ENCODE results near the gene CDH13. TPM values are rescaled to one million over a fixed set of nuclear protein-coding genes. Genes with fewer than 3 reads are reported as not detected.

The CDH13 gene
- total RNA-seq, 1 experiment from 2014 or later, result 36.5 TPM

DNA sequence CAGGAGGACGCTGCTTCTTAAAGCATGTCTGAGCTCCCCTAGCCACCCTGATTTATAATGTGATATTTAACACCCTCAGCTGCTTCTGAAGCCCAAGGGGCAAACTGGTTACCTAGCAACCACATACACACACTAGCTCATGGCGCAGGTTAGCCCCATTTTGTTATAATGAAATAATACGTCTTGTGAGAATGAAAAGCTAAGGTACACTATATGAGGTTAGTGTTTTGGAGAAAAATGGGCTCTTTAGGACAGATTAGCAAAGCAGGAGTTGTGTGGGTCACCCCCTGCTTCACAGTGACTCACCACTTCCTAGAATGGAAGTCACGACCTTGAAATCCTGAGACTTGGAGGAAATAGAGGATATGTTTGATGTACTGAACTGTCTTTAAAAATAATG, 776.2 kb downstream of the CDH13 start:
- DNase-seq (ENCODE audit: low read depth), result peak; percentile 44

DNA sequence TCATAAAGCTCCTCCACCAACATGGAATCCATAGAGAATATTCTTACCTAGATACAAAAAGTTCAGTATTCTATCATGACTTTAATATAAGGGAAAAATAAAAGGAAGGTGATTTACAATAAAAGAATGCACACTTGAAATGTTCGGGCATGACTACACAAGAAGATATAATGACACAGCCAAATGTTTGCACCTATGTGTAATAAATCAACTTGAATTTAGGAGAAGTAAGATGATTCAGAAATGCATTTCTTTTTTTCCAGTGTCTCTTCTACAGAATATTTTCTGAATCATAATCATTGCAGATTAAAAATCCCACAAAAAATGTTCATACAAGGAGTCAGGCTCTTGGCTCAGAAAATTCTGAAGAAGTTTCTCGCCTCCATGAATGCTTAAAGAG, 777.0 kb downstream of the CDH13 start:
- DNase-seq (ENCODE audit: low read depth), result no peak

DNA sequence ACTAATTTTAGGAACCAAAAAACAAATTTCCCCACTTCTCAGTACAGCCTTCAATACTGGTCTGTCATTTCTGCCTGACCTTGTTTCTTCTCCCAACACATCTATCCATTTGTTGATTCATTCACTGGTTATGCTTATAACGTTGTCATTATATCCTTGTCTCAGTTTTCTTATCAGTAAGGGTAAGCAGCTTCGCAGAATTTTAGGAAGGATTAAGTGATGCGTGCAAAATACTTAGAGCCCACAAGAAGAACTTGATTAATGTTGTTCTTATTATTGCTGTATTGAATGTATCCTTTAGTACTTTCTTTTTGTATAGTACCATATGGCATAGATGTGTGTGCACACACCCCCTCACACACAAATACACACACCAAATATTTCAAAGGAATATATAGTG, 777.5 kb downstream of the CDH13 start:
- no peak for DNase-seq (ENCODE audit: low read depth)

DNA sequence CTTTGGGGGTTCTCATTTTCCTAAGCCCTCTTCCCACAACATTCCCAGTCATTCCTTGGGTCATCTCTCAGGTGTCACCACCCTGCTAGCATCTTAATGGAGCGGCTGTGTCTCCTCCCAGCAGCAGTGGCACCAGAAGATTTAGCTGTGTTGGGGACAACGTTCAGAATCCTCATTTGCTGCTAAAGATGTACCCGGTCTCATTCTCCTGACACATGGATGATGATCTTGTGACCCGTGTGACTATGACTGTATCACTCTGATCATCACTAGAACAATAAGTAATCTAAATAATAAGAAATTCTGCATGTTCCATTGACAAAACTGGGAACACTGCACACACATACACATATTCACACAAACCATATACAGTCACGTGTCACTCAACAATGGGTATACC, 781.2 kb downstream of the CDH13 start:
- no peak for DNase-seq (ENCODE audit: low read depth)

DNA sequence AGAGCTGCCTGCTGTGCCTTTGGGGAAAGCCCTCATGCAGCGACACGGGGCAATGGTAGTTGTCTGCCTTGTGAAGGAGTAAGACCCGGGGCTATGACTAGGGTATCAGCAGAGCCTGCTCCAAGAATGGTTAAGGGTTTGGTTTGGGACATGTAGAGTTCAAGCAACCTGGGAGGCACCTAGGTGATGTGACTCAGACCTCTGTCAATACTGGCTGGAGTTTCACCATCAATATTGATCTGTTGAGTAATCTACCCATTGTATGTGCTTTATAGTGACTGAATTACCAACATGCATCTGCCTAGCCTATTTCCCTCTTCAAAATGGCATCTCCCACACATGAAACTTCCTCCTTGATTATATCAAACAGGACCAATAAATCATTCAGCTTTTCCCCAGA, 782.6 kb downstream of the CDH13 start:
- no peak for DNase-seq (ENCODE audit: low read depth)

DNA sequence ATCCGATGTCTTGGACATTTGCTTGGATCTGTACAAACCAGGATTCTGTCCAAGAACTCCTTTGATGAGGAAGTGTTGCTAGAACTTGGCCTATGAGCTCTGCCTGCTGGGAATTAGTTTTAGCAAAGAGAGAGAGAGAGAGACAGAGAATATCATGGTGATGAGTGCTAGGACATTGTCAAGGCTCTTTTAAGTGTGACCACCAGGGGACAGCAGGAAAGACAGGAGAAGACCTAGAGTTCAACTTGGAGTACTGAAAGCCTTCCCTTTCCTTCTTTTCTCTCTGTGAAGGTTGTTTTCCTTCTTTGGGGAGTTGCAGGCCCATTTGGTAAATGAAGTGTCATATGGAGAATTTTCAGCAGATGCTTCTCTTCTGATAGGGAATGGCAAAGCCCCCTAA, 791.8 kb downstream of the CDH13 start:
- no peak for DNase-seq (ENCODE audit: low read depth)

DNA sequence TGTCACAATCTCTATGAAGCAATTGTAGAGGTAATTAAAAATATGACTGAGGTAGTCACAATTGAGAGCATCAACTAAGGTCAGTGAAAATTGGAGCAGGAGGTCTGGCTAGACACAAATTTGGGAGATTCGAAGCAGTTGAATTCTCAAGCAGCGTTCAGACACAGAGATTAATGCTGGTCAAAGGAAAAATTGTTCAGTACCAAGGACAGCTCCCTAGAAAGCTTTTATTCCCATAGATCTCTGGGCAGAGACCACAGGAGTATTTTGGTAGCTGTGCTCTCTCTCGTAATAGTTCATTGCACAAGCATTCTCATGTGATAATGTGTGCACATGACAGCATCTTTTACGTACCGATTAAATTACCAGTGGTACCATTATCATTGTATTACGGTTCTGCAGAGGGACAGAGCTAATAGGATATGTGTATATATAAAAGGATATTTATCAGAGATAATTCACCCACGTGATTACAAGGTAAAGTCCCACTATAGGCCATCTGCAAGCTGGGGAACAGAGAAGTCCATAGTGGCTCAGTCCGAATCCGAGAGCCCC, 793.5 kb downstream of the CDH13 start:
- DNase-seq (ENCODE audit: low read depth), result peak; percentile 8

DNA sequence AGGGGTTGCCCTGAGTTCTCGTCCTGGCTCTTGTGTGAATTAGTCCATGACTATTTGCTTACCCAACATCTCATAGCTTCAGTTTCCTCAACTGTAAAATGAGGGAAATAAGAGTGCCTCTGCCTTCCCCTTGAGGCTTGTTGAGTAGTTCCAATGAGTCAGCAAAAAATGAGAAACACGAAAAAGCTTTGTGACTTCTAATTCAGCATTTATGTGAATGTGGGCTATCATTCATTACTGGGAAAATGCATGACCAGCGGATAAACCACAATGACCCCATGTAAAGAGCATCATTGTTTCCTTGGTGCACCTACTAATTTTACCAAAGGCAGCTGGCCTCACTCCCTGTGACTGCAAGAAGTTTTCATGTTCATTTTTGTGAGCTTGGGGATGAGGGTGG, 806.4 kb downstream of the CDH13 start:
- DNase-seq (ENCODE audit: low read depth), result no peak

DNA sequence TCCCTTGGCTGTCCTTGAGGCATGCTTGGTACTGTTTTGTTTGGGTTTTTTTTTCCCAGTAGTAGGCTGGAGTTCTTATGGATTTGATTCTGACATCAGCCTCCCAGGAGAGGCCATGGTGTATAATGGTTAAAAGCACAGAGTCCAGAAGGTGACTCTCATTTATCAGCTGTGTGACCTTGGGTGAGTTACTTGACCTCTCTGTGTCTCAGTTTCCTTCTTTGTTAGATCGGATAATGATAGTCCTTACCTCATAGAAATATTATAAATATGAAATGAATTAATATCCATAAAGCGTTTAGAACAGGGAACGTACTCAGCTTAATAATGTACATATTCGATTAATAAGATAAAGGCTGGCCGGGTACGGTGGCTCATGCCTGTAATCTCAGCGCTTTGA, 810.3 kb downstream of the CDH13 start:
- DNase-seq (ENCODE audit: low read depth), result no peak

DNA sequence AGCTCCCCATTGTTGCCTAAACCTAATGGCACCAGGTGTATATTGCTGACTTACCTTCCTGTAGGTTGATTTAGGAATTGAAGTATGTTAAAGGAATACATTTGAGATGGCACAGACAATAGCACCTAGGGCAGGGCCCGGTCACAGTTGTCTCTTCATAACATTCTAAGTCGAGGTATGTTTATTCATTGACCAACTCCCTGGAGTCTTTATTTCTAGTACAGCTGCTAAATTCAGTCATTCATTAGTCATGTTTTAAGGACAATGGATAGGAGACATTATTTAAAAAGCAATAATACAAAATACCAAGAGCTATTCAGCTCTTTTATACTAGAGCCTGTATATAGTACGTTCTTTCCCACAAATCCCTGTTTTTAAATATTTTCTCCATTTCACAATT, 811.6 kb downstream of the CDH13 start:
- DNase-seq (ENCODE audit: low read depth), result no peak

DNA sequence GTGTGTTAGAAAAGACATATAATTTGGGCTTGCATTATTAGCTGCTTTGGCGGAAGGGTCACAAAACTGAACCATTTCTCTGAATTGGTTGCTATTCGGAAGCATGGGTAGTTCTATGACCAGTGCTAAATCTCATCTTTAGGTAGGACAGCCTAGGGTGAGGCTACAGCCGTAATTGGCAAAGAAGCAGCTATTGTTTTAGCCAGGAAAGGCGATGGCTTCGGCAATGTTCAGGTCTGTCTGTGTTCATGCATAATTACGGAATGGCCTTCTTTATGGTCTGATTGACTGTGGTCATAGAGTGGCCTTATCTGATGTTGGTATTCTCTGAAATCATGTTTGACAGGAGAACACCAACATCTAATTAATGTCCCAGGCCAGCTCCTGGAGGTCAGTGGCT, 812.6 kb downstream of the CDH13 start:
- DNase-seq (ENCODE audit: low read depth), result no peak

DNA sequence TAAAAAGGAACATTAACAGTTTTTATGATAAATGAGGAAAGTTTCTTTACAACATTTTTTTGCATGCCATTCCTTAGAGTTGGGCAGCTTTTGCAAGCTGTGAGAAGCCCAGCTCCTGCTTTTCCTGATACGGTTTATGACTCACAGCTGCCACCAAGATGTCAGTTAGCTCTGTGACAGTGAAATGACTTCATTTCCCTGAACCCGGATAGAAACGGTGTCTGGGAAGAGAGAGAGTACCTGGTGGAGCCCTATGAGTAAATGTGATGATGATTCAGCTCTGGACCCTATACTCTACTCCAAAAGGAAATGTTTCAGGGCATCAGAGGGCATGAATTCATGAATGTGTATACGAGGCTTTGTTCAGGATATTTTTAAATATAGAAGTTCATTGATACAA, 814.7 kb downstream of the CDH13 start:
- peak; percentile 13 for DNase-seq (ENCODE audit: low read depth)

DNA sequence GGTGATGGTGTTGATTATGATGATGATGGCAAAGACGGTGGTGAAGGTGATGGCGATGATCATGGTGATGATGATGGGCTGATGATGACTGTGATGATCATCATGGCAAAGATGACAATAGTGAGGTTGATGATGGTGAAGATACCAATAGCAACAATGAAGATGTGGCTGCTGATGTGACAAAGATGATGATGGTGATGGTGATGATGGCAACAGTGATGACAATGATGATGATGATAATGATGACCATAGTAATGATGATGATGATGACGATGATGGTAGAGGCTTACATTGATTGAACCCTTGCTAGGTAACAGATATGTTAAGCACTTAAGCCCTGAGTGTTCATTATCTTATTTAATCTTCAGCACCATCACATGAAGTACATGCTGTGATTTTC, 817.2 kb downstream of the CDH13 start:
- DNase-seq (ENCODE audit: low read depth), result no peak

DNA sequence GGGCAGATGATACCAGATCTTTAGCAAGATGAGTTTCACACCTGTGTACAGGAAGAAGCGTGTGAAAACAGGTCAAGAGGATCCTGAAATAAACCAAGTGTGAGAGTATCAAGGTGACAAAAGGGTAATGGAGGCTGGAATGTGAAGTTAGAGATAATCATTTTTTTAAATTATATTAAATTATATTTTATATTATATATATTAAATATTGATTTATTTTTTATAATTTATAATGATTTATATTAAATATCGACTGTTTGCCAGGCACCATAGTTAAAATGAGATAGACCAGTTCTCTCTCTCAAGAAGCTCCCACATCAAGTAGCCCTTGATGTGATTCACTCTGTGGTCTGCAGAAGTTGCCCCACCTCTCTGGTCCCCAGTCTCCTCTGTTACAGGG, 820.8 kb downstream of the CDH13 start:
- DNase-seq (ENCODE audit: low read depth), result no peak

DNA sequence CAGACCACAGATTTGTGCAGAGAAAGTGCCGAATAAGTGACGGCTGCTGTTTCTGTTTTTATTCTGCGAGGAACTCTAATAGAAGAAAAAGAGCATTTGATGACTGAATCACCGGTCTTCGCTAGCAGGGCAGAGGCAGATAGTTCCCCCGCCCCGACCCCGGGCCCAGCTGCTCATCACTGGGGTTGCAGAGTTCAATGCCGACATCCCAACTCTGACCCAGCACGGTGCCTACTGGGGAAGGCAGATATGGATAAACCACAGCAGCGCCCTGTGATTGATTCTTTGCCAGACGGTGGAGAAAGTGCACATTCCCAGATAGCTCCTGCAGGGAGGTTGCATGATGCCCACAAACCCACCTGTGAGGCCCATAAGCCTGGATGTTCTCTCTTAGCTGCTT, 823.1 kb downstream of the CDH13 start:
- no peak for DNase-seq (ENCODE audit: low read depth)

DNA sequence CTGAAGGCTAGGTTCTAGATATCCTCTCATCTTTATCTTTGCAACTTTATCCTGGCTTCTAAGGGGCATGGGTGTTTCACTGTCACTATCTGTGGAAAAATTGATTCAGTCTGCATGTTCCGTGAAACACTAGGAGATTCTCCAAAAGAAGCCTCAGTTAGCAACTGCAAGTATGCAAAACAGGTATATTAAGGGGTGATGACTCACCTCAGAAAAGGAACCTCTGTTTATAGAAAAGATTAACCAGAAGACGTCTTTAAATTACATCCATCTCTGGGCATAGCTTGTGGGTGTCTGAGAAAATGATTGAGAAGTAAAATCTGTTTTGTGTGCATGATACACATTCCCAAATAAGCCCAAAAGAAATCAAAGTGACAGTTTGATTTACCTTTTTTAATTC, 827.2 kb downstream of the CDH13 start:
- DNase-seq (ENCODE audit: low read depth), result no peak

DNA sequence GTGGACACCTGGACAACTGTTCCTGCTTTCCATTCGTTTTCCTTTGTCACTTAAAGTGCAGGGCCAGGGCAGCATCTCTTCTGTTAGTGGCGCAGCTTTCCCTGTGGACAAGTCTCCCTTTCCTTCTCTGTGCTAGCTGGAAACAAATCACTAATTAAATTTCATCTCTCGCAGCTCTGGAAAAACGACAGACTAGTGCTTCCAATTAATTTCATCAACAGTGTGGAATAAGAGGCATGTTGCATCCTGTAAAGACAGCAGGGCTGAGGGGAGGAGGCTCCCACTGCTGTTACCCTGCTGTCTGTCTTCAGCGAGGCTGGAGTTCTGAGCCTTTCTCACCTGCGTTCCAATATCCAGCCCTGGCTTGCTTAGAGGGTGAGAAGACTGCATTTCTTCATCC, 828.9 kb downstream of the CDH13 start:
- DNase-seq (ENCODE audit: low read depth), result no peak

DNA sequence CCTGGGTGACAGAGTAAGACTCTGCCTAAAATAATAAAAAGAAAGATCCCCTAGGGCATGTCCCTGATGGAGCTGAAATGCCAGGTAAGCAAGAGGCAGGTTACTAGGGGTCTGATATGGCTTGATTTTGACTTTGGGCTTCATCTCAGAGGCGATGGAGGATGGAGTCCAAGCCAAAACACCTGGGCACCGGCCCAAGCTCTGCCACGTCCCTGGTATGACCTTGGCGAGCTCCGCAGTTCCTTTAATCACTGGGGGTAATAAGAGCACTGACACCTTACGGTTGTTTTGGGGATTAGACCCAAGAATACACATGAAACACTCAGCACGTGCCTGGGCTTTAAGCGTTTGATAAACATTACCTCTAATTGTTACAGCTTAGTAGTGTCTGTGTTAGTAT, 830.2 kb downstream of the CDH13 start:
- DNase-seq (ENCODE audit: low read depth), result no peak

DNA sequence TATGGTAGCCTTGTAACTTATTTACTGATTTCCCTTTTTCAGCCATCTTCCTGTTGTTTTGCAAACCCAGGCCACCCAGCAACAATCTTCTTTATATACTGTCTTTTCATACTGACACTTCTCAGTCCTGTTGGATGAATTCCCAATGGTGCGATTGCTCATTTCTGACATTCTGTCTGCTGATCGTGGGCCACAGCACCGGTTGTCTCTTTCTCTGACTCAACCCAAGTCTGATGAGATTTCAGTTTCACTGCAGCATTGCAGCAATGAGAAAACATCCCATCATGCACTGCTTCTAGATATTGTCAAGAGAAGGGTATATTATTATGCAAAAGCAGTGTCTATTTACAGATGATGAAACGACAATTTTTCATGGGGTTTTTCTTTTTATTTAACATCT, 831.8 kb downstream of the CDH13 start:
- DNase-seq (ENCODE audit: low read depth), result peak; percentile 54

DNA sequence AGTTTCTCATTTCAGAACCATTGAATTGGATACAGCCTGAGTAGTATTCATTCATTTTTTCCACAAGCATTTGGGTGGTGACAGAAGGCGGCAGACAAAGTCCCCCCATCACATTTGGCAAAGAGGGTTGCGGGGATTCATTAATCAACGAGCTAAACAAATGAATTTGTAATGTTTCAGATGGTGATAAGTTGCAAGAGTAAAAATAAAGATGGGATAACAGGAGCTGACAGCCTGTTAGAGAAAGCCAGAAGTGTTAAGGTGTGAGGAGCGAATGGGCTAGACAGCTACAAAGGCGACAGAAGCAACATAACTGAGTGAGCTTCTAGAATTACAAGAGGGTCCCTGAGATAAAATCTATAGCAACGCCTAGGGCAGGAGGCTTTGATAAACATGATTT, 838.2 kb downstream of the CDH13 start:
- no peak for DNase-seq (ENCODE audit: low read depth)

DNA sequence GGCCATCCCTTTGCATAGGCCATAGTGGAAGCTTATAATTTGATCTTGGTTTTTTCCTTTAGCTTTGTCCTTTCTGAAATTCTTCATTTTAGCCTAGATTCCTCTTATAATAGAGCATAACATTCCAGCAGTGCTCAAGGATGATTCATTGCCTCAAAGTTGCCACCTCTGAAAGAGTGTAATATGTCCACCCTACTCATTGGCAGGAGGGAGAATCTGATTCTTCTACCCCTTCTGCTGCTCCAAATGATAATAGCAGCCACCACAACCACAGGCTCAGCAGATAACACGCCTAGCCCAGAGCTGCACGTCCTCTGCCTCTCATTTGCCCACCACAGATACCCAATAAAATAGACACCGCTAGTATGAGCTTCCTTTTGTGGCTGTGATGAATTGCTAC, 843.6 kb downstream of the CDH13 start:
- peak; percentile 20 for DNase-seq (ENCODE audit: low read depth)

DNA sequence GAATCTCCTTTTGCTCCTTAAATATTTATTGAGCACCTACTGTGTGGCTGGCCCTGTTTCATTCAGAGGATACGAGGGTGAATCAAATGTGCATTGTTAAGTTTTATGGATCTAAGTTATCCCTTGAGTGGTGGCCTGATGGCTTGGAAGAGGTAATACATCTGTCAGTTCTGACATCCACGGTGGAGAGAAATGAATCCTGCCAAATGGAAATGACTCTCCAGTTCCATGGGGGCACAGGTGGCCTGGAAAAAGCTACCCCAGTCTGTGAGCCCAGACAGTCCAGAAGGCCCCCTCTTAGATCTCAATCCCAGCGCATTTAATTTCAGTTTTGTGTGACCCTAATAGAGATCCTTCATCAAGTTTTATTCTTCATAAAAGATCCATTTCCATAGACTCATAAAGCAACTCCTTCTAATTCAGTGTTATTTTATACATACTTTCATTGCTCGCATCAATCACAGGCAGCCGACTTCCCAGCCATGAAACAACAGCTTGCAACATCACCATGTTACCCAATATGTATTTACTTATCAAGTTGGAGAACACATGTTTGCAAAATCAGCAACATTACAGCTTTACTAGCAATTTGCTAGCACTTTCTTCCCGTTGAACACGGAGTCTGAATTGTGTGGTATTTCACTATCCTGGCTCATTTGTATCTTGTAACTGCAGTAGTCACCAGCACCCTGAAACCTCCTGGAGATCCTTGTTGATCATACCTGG, 846.2 kb downstream of the CDH13 start:
- DNase-seq (ENCODE audit: low read depth), result no peak

DNA sequence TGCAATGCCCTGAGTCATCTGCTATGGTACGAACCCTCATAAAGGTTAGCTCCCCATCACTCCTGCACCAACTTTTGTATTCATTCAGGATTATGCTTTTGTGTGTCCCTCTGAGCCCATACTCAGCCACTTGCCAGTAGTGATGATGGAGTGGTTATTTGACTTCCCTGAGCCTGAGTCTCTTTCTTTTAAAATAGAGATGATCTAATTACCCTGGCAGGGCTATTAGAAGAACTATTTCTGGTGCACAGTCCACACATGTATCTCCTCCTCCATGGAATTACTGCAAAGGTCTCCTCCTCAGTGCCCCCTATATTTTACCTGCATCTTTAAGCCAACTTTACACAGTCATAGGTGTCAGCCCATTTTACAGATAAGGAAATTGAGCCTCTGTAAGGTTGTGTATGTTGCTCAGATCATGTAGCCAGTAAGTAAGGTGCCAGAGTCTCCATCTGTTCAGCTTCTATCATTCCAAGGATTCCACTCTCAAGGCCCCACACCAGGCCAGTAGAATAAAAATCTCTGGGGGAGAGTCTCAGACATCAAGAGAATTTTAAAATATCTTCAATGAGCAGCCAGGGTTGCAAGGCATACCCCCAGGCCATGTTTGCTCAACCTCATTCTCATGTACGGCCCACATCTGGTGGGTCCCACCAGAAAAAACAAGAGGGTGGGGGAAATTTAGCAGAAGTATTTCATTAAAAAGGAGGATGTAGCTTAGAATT, 847.3 kb downstream of the CDH13 start:
- DNase-seq (ENCODE audit: low read depth), result no peak
